ENCODE results near the gene ERC2.

ERC2 gene

DNA sequence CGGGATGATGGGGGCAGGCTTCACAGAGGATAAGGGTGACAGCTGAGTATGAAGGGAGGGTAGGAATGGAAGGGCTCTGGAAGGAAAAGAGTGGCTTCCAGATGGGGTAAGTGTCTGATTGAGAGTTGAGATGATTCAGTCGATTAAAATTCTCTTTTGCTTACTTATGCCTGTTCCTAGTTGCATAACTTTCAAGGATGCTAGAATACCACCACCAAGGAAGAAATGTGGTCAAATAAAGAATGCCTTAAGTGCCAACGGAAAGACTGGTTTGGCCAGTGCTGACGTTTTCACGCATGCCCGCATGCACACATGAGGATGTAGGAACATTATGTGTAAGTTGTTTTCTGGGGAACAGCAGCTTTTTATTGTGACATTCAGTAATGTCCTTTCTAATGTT lies 717.7 kb downstream of the ERC2 start:
- DNase-seq (ENCODE audit: low spot score) = no peak

GRCh38 chr3:55749036-55749435 lies 719.2 kb downstream of the ERC2 start:
- no peak for DNase-seq (ENCODE audit: low spot score)

DNA sequence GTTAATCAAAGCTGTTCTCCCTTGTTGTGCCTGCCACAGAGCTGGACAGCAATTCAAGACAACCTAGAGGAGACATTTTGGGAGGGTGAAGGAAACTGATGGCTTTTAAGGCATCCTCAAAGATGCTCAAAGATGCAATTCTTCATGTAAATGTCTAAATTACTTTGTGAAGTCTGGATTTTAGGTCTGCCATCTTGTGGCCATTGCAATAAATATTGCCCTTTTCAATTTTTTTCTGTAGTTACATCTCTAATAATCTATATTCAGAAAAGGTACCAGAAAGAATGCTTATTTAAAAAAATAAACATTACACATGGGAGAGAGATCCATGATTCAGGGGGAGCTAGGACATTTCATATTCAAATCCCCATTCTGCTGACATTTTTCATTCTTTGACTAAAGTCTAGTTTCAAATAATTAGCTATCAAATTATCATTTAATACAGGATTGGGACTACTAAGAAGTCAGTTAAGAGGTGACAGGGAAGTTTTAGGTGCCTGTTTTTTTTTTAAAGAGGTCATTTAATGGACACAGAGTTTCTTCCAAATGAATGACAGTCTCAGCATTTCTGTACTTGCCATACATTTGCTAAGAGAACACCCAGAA lies 721.4 kb downstream of the ERC2 start:
- DNase-seq (ENCODE audit: low spot score) = peak; percentile 9

GRCh38 chr3:55742832-55743136 lies 725.5 kb downstream of the ERC2 start:
- DNase-seq (ENCODE audit: low spot score) = no peak

GRCh38 chr3:55742022-55742831 lies 726.0 kb downstream of the ERC2 start:
- DNase-seq (ENCODE audit: low spot score) = no peak

DNA sequence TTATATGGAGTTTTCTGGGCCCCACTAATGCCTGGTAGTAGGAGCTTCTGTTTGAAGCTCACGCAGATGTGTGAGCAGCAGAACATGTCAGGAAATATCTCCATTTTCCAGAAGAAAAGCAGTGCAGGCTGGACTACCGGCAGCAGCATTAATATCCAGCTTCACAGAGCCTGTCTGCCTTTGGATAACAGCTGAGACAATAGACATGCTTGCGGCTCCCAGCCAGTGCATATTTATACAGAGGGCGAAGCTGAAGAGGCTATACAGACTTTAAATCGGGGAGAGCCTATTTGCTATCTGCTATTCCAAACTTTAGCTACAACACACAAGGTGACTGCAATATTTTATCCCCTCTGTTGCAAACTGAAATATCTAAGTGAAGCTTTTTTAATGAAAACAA lies 731.1 kb downstream of the ERC2 start:
- no peak for DNase-seq (ENCODE audit: low spot score)

- DNase-seq (ENCODE audit: low spot score) = peak; percentile 18
Observed at GRCh38 chr3:55735976-55736375, 732.3 kb downstream of the ERC2 start.

GRCh38 chr3:55731741-55732140 lies 736.5 kb downstream of the ERC2 start:
- no peak for DNase-seq (ENCODE audit: low spot score)

GRCh38 chr3:55729546-55729945 lies 738.7 kb downstream of the ERC2 start:
- no peak for DNase-seq (ENCODE audit: low spot score)

DNA sequence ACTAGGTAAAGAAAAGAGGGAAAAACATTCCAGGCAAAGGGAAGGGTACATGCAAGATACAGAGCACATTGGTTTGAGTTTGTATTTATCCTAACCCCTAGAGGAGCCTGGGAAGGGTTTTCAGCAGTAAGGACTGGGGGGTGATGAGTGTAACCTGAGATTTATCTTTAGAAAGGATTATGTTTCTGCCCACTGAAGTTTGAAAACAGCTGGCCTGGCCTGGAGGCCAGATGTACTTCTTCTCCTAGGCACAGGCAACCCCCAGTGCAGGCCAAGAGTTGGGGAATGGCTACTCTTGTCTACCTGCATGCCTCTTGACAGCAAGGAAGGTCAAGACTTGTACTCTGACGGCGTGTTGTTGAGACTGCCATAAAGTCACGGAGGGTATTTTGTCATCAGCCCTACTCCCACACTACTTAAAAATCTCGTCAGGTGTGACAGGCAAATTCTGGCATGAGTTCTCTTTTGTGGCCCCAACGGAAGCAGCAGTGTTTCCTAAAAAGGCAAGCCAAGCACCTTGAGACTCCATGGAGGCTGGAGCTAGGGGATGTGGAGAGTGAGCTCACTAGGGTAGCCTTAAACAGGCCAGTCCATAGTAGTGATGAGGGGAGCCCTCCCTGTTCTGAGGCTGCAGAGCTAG lies 739.7 kb downstream of the ERC2 start:
- DNase-seq (ENCODE audit: low spot score) = no peak

DNA sequence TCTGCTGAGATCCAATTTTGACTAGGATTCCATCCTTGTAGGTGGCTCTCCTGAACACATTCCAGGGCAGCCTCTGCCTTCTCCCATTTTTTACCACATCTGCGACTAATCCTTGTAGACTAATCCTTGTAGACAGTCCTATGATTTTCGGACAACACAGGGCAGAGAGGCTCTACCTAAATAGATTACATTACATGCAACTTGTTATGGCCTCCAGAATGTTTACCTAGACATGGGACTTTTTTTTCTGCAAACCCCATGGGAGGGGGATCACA lies 741.8 kb downstream of the ERC2 start:
- DNase-seq (ENCODE audit: low spot score) = no peak

GRCh38 chr3:55725681-55726500 lies 742.4 kb downstream of the ERC2 start:
- no peak for DNase-seq (ENCODE audit: low spot score)

- DNase-seq (ENCODE audit: low spot score) = no peak
Observed at GRCh38 chr3:55724821-55725220, 743.4 kb downstream of the ERC2 start.

DNA sequence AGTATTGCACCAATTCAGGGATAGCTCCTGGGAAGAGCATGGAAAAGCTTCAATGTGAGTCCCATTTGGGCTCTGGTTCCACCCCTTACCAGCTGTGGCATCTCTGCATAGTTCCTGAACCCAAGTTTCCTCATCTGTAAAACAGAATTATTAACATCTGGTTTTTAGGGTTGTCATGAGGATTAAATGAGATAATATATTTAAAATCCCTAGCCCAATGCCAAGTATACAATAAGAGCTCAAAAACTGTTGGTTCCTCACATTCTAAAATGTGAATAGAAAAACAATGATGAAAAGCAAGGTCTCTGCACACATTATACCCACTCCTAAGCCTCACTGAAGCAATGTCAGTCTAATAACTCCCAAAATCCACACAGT lies 743.9 kb downstream of the ERC2 start:
- no peak for DNase-seq (ENCODE audit: low spot score)

GRCh38 chr3:55723653-55724406 lies 744.4 kb downstream of the ERC2 start:
- DNase-seq (ENCODE audit: low spot score) = peak; percentile 79

- DNase-seq (ENCODE audit: low spot score) = peak; percentile 20
Observed at GRCh38 chr3:55721716-55722484, 746.4 kb downstream of the ERC2 start.

DNA sequence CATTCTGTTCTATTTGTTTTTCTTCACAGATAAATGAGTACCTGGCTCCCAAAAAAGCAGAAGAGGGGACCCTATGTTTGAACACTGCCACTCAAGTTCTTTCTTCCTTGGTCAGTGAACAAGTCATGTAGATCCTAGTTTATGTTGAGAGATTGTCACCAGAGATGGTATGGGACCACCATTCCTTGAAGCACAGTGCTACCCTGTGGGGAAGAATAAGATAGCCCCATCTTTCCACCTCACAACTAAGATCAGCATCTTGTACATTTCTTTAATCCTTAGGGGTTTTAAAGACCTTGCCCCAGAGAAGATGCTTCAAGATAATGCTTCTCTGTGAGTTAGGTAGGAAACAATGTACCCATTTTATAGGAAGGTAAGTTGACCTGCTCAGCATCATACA lies 747.7 kb downstream of the ERC2 start:
- DNase-seq (ENCODE audit: low spot score) = peak; percentile 18

GRCh38 chr3:55719508-55719907 lies 748.8 kb downstream of the ERC2 start:
- DNase-seq (ENCODE audit: low spot score) = no peak

DNA sequence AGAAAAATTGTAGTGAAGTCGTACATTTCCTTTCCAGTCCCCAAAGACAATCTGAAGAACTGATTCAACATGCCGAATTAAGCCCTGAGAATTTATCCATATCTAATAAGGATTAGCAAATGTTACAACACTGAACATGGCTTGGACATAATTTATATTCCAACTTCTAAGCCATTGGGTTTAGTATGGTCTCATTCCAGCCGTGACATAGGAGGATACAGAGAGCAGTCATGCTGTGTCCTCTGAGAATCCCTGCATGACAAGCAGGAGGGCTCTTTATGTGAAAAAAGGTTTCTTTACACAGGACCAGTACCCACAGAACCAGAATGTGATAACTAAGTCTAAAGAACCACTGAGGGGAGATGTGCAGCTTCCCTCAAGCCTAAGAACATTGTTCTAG lies 749.3 kb downstream of the ERC2 start:
- no peak for DNase-seq (ENCODE audit: low spot score)

GRCh38 chr3:55718521-55718921 lies 749.7 kb downstream of the ERC2 start:
- no peak for DNase-seq (ENCODE audit: low spot score)

GRCh38 chr3:55718074-55718473 lies 750.2 kb downstream of the ERC2 start:
- peak; percentile 72 for DNase-seq (ENCODE audit: low spot score)

Data from SK-N-DZ (cell line).